Activated T-helper 17 cell treated with anti-CD3 and anti-CD28 coated beads, Interleukin-2, amount 50 U/mL, for 72 hours (primary cell): ENCODE data around the gene SBDS. TPM values are rescaled to one million over a fixed set of nuclear protein-coding genes. Genes with fewer than 3 reads are reported as not detected.

ENCODE experiments used
- ATAC-seq: fragments of 150-1000 bp; cut with Tn5 transposase; replicated peaks from 2 replicates; pipeline ENCODE4 v1.10.0; 2021; ENCODE audit warnings: mild to moderate bottlenecking, moderate library complexity
- H3K27ac Mint-ChIP-seq: one replicate; pipeline ENCODE4 v1.8.0; 2022; ENCODE audit warnings: mixed read lengths
- H3K27me3 Mint-ChIP-seq: one replicate; pipeline ENCODE4 v1.8.0; 2022; ENCODE audit warnings: mixed read lengths
- H3K36me3 Mint-ChIP-seq: one replicate; pipeline ENCODE4 v1.8.0; 2022; ENCODE audit warnings: low read depth, mild to moderate bottlenecking, mixed read lengths
- H3K4me1 Mint-ChIP-seq: one replicate; pipeline ENCODE4 v1.8.0; 2022; ENCODE audit warnings: mixed read lengths
- H3K4me3 Mint-ChIP-seq: one replicate; pipeline ENCODE4 v1.8.0; 2022; ENCODE audit warnings: mild to moderate bottlenecking, mixed read lengths
- H3K9me3 Mint-ChIP-seq: one replicate; pipeline ENCODE4 v1.8.0; 2022; ENCODE audit warnings: mixed read lengths
- total RNA-seq, 2 donors: library from RNA; stranded (reverse); gene quantifications; one replicate each; pipeline ENCODE4 v1.2.3, GENCODE V29; 2022

The SBDS gene
- total RNA-seq, 2 donors from 2014 or later: 35.7 to 60.6 TPM

- H3K9me3 Mint-ChIP-seq: no peaks in the 10 kb centered on the region
- peak overlapping the region; percentile 72 for H3K27ac Mint-ChIP-seq
- H3K4me1 Mint-ChIP-seq: peaks cover 30% of the 10 kb centered on the region
- H3K4me3 Mint-ChIP-seq: no peak overlapping the region
- no peaks in the 10 kb centered on the region for H3K27me3 Mint-ChIP-seq
- no peak for ATAC-seq
- H3K36me3 Mint-ChIP-seq: peaks cover 82% of the 10 kb centered on the region
Measured at GRCh38 chr7:66937940-66938339, 57.4 kb downstream of the SBDS start.

Other genes with a start within 250 kb of the SBDS start
- 10 to 100 TPM; 67.4 to 85.7 TPM for gene TMEM248, start 74.4 kb downstream of the SBDS start, total RNA-seq
- 10 to 100 TPM; 11.1 to 16.2 TPM for gene TYW1, start 1.2 kb upstream of the SBDS start, total RNA-seq